Kidney (tissue), 14 donors: ENCODE data around the gene MYO9B. TPM values are rescaled to one million over a fixed set of nuclear protein-coding genes. Genes with fewer than 3 reads are reported as not detected.

Experiments used
- DNase-seq, 5 donors: peaks; one replicate each; pipeline ENCODE4 v3.0.0-alpha.2; 2013 to 2020
- FAIRE-seq: peaks from 2 replicates; lab custom pipeline; 2012; peaks lifted over from hg19 to GRCh38; lab: Jason Lieb, UNC
- H3K27ac ChIP-seq, 2 donors: one replicate each; pipeline ENCODE4 v1.7.0; 2013; ENCODE audit warnings: low read depth in 2 of 2, low read length in 2 of 2, inconsistent platforms in 1 of 2
- H3K27me3 ChIP-seq: one replicate; pipeline ENCODE4 v1.7.1; 2013; ENCODE audit warnings: low read length, inconsistent platforms; ENCODE audit not compliant: control insufficient read depth, insufficient read depth
- H3K36me3 ChIP-seq, 3 donors: one replicate each; pipeline versions ENCODE4 v1.7.0 to v1.7.1; 2013; ENCODE audit warnings: low read length in 3 of 3, control low read depth in 1 of 3, inconsistent platforms in 1 of 3; ENCODE audit not compliant: insufficient read depth in 3 of 3, control insufficient read depth in 2 of 3
- H3K4me1 ChIP-seq, 3 donors: one replicate each; pipeline versions ENCODE4 v1.7.0 to v1.7.1; 2013; ENCODE audit warnings: low read length in 3 of 3, inconsistent platforms in 1 of 3, low read depth in 1 of 3; ENCODE audit not compliant: control insufficient read depth in 2 of 3, insufficient read depth in 2 of 3
- H3K4me3 ChIP-seq, 3 donors: one replicate each; pipeline versions ENCODE4 v1.7.0 to v1.8.1; 2013; ENCODE audit warnings: low read length in 3 of 3, control low read depth in 1 of 3, inconsistent platforms in 1 of 3
- H3K9ac ChIP-seq, 3 donors: one replicate each; pipeline versions ENCODE4 v1.7.0 to v1.7.1; 2013; ENCODE audit warnings: low read length in 3 of 3, control low read depth in 1 of 3, inconsistent platforms in 1 of 3
- H3K9me3 ChIP-seq, 3 donors: one replicate each; pipeline versions ENCODE4 v1.7.0 to v1.7.1; 2013; ENCODE audit warnings: low read length in 3 of 3, control low read depth in 1 of 3, inconsistent platforms in 1 of 3; ENCODE audit not compliant: control insufficient read depth in 2 of 3, insufficient read depth in 1 of 3
- CTCF ChIP-seq: IDR thresholded peaks from 3 replicates; pipeline ENCODE4 v1.5.1; 2012; ENCODE audit warnings: mild to moderate bottlenecking, moderate library complexity, borderline replicate concordance; ENCODE audit not compliant: insufficient read depth; ENCODE audit errors: extremely low read depth
- intact Hi-C: fragments of 100-400 bp; cut with DNase I; formaldehyde crosslinking; loops from one replicate; pipeline ENCODE4 v1.11.1; 2022
- polyA plus RNA-seq: library from polyadenylated mRNA; stranded (reverse); fragments of 350-450 nt; fragmentation: Illumina TruSeq; extraction: RNeasy Lipid Tissue Mini Kit (QIAGEN cat#74804); gene quantifications from one replicate; pipeline ENCODE4 v1.2.3, GENCODE V29; 2014; ENCODE audit warnings: low read depth, low replicate concordance; ENCODE audit not compliant: insufficient read depth
- total RNA-seq: library from RNA; stranded (reverse); fragmentation: NEBNext Ultra II Directional; extraction: Animal tissue kit (Norgen Biotek cat#: 25700); gene quantifications from one replicate; pipeline ENCODE4 v1.2.1, GENCODE V29; 2021
- donor health status: control.
- donor health status: control.
- donor health status: control.
- donor health status: control.
- donor health status: control.
- donor health status: DM: yes; HTN: yes; CAD: no.
- donor health status: Normal renal cell carcinoma (clear cell type).

Gene MYO9B
- total and polyA plus RNA-seq, 2 donors from 2014 or later = 14.7 to 68.1 TPM

- FAIRE-seq = no peak
- no peak for DNase-seq
- Histone ChIP-seq H3K4me3 (no peak overlapping the region), H3K27me3 (no peaks in the 10 kb centered on the region), H3K36me3 (no peaks in the 10 kb centered on the region), H3K27ac (no peak overlapping the region), H3K9ac (no peak overlapping the region), H3K4me1 (no peaks in the 10 kb centered on the region), H3K9me3 (no peaks in the 10 kb centered on the region)
- intact Hi-C loops = no loop called here
- TF ChIP-seq CTCF = no peak
Observed at GRCh38 chr19:17035842-17036424, 39.6 kb upstream of the MYO9B start.

- DNase-seq (no peak), FAIRE-seq (no peak)
- intact Hi-C loops = no loop called here
- H3K27me3 ChIP-seq = no peaks in the 10 kb centered on the region
- H3K4me1 ChIP-seq = no peaks in the 10 kb centered on the region
- H3K9ac ChIP-seq = no peak overlapping the region
- TF ChIP-seq CTCF = no peak
- H3K4me3 ChIP-seq = no peak overlapping the region
- H3K36me3 ChIP-seq = no peaks in the 10 kb centered on the region
- H3K9me3 ChIP-seq = no peaks in the 10 kb centered on the region
- H3K27ac ChIP-seq = no peak overlapping the region
Observed at GRCh38 chr19:17036640-17037039, 38.9 kb upstream of the MYO9B start.

GRCh38 chr19:17037184-17037583 is 38.4 kb upstream of the MYO9B start:
- intact Hi-C loops = no loop called here
- H3K27me3 ChIP-seq = no peaks in the 10 kb centered on the region
- TF ChIP-seq CTCF = no peak
- no peak for DNase-seq
- H3K36me3 ChIP-seq = no peaks in the 10 kb centered on the region
- H3K27ac ChIP-seq = no peak overlapping the region
- H3K9ac ChIP-seq = no peak overlapping the region
- no peak overlapping the region for H3K4me3 ChIP-seq
- no peaks in the 10 kb centered on the region for H3K9me3 ChIP-seq
- no peak for FAIRE-seq
- peaks cover 0 to 2% (median 0%) of the 10 kb centered on the region in 3 donors for H3K4me1 ChIP-seq
